IMR-90 (cell line): ENCODE measurements around the gene ASXL2. TPM values are rescaled to one million over a fixed set of nuclear protein-coding genes. Genes with fewer than 3 reads are reported as not detected.

Source experiments
- ATAC-seq: fragments of 200-7000 bp; cut with Tn5 transposase; 2 replicates; pipeline ENCODE4 v1.9.1; 2020; ENCODE audit warnings: low read depth, mild to moderate bottlenecking, moderate library complexity
- BruUV-seq: library from RNA; stranded (reverse); fragments of 400-500 nt; replicated peaks from 2 replicates; lab custom pipeline; 2021; lab: Mats Ljungman, UMichigan
- CTCF ChIA-PET: fragments of 300-600 bp; formaldehyde crosslinking; extraction: SDS; loops from one replicate; lab custom pipeline; 2021; ENCODE audit warnings: antibody characterized with exemption; lab: Yijun Ruan, JAX
- POLR2A ChIA-PET: fragments of 300-600 bp; sonication (Branson Sonifier 250); formaldehyde crosslinking; loops from one replicate; lab custom pipeline; 2022; ENCODE audit warnings: antibody characterized with exemption; ENCODE audit not compliant: unreplicated experiment; lab: Charles Lee
- DNase-seq: peaks from one replicate; pipeline ENCODE4 v3.0.0; 2013
- H2AFZ ChIP-seq: replicated peaks from 2 replicates; pipeline ENCODE3; 2013; ENCODE audit warnings: low read length, mild to moderate bottlenecking; ENCODE audit not compliant: poor library complexity
- H2AK5ac ChIP-seq: 2 replicates; pipeline ENCODE4 v1.6.1; 2013; ENCODE audit warnings: low read depth, low read length, inconsistent platforms
- H2AK9ac ChIP-seq: replicated peaks from 2 replicates; pipeline ENCODE3; 2013; ENCODE audit warnings: mild to moderate bottlenecking, low read depth, low read length, moderate library complexity; ENCODE audit not compliant: poor library complexity
- H2BK120ac ChIP-seq: 2 replicates; pipeline ENCODE4 v1.6.1; 2013; ENCODE audit warnings: low read depth, low read length, inconsistent platforms
- H2BK15ac ChIP-seq: 3 replicates; pipeline ENCODE4 v1.6.1; 2013; ENCODE audit warnings: low read depth, low read length, inconsistent platforms
- H2BK20ac ChIP-seq: 2 replicates; pipeline ENCODE4 v1.6.1; 2013; ENCODE audit warnings: low read depth, mild to moderate bottlenecking, inconsistent platforms, low read length, moderate library complexity
- H2BK5ac ChIP-seq: 2 replicates; pipeline ENCODE4 v1.6.1; 2013; ENCODE audit warnings: mild to moderate bottlenecking, low read depth, low read length, inconsistent platforms; ENCODE audit not compliant: poor library complexity, severe bottlenecking
- H3K14ac ChIP-seq: replicated peaks from 2 replicates; pipeline ENCODE4 v1.6.1; 2013; ENCODE audit warnings: low read depth, low read length, inconsistent platforms
- H3K18ac ChIP-seq: 2 replicates; pipeline ENCODE4 v1.6.1; 2013; ENCODE audit warnings: low read depth, low read length, control low read depth
- H3K23ac ChIP-seq: 2 replicates; pipeline ENCODE4 v1.6.1; 2013; ENCODE audit warnings: low read depth, low read length, inconsistent platforms
- H3K27ac ChIP-seq: 2 replicates; pipeline ENCODE4 v1.5.1; 2013; ENCODE audit warnings: mild to moderate bottlenecking, control low read depth, low read length; ENCODE audit not compliant: insufficient read depth
- H3K27me3 ChIP-seq: 2 replicates; pipeline ENCODE4 v1.6.1; 2013; ENCODE audit warnings: low read length; ENCODE audit not compliant: control insufficient read depth, insufficient read depth
- H3K36me3 ChIP-seq: 2 replicates; pipeline ENCODE4 v1.6.1; 2013; ENCODE audit warnings: low read length, mixed read lengths; ENCODE audit not compliant: control insufficient read depth, insufficient read depth
- H3K4ac ChIP-seq: 2 replicates; pipeline ENCODE4 v1.6.1; 2013; ENCODE audit warnings: low read depth, low read length, inconsistent platforms
- H3K4me1 ChIP-seq: 2 replicates; pipeline ENCODE4 v1.6.1; 2013; ENCODE audit warnings: low read length, mixed read lengths; ENCODE audit not compliant: control insufficient read depth, insufficient read depth
- H3K4me2 ChIP-seq: 2 replicates; pipeline ENCODE4 v1.6.1; 2013; ENCODE audit warnings: low read depth, mild to moderate bottlenecking, control low read depth, low read length, moderate library complexity
- H3K4me3 ChIP-seq: 2 replicates; pipeline ENCODE4 v1.5.1; 2013; ENCODE audit warnings: low read depth, mild to moderate bottlenecking, control low read depth, low read length, moderate library complexity; ENCODE audit not compliant: insufficient read depth
- H3K56ac ChIP-seq: 2 replicates; pipeline ENCODE4 v1.6.1; 2013; ENCODE audit warnings: low read length, inconsistent platforms; ENCODE audit not compliant: insufficient read depth; ENCODE audit errors: extremely low read depth
- H3K79me1 ChIP-seq, 2 experiments: 2 replicates each; pipeline ENCODE4 v1.6.1; 2013; ENCODE audit warnings: low read length in 2 of 2, inconsistent platforms in 1 of 2, low read depth in 1 of 2
- H3K9ac ChIP-seq: 2 replicates; pipeline ENCODE4 v1.6.1; 2013; ENCODE audit warnings: low read depth, low read length, control low read depth
- H3K9me1 ChIP-seq: 2 replicates; pipeline ENCODE4 v1.6.1; 2013; ENCODE audit warnings: low read length, inconsistent platforms; ENCODE audit not compliant: insufficient read depth
- H3K9me3 ChIP-seq: 2 replicates; pipeline ENCODE4 v1.6.1; 2013; ENCODE audit warnings: low read length; ENCODE audit not compliant: control insufficient read depth, insufficient read depth
- H4K20me1 ChIP-seq: 2 replicates; pipeline ENCODE4 v1.6.1; 2013; ENCODE audit warnings: low read length, inconsistent platforms; ENCODE audit not compliant: insufficient read depth
- H4K5ac ChIP-seq: 2 replicates; pipeline ENCODE4 v1.6.1; 2013; ENCODE audit warnings: mild to moderate bottlenecking, low read depth, low read length, control low read depth
- H4K8ac ChIP-seq, 2 experiments: 2 replicates each; pipeline ENCODE4 v1.6.1; 2013; ENCODE audit warnings: low read depth in 2 of 2, low read length in 2 of 2, control low read depth in 1 of 2, inconsistent platforms in 1 of 2
- H4K91ac ChIP-seq: 2 replicates; pipeline ENCODE4 v1.6.1; 2013; ENCODE audit warnings: low read depth, low read length, inconsistent platforms; ENCODE audit not compliant: insufficient read depth
- BHLHE40 ChIP-seq: fragments of 150-350 bp; IDR thresholded peaks from 2 replicates; pipeline ENCODE4 v1.6.1; 2016; ENCODE audit warnings: mild to moderate bottlenecking, low read depth, low read length
- CHD1 ChIP-seq: IDR thresholded peaks from 2 replicates; pipeline ENCODE4 v1.6.1; 2012; ENCODE audit warnings: low read depth, low read length, improper control_type of control experiment
- NFE2L2 ChIP-seq: fragments of 150-350 bp; IDR thresholded peaks from 2 replicates; pipeline ENCODE4 v1.6.1; 2016; ENCODE audit warnings: low read depth, mild to moderate bottlenecking, low read length
- RAD21 ChIP-seq: IDR thresholded peaks from 2 replicates; pipeline ENCODE4 v1.6.1; 2012; ENCODE audit warnings: low read length, improper control_type of control experiment
- RCOR1 ChIP-seq: IDR thresholded peaks from 2 replicates; pipeline ENCODE4 v1.6.1; 2012; ENCODE audit warnings: mild to moderate bottlenecking, low read length, improper control_type of control experiment; ENCODE audit not compliant: insufficient replicate concordance
- WGBS, 2 experiments: methylation state at CpG; one replicate each; pipeline versions ENCODE4 v1.1.5 to v1.1.7; 2013; ENCODE audit warnings: missing lambda C conversion rate in 2 of 2; ENCODE audit not compliant: insufficient read length in 1 of 2; ENCODE audit errors: extremely low coverage in 2 of 2; 5-methylcytosine and 5-hydroxymethylcytosine counted together
- dilution Hi-C: fragments of 300-500 bp; cut with HindIII; formaldehyde crosslinking; loops from one replicate; pipeline ENCODE4 v1.14.3; 2018; ENCODE audit warnings: low sequenced_read_pairs; ENCODE audit not compliant: unreplicated experiment
- in situ Hi-C: fragments of 300-500 bp; cut with MboI; formaldehyde crosslinking; loops from 3 replicates; pipeline ENCODE4 v1.14.3; 2019; ENCODE audit warnings: low sequenced_read_pairs, inconsistent platforms, mixed read lengths
- intact Hi-C: fragments of 100-400 bp; cut with micrococcal nuclease; formaldehyde crosslinking; loops from 2 replicates; pipeline ENCODE4 v1.10.0; 2022
- polyA plus RNA-seq, 3 experiments: library from polyadenylated mRNA; depleted of rRNA; stranded (reverse); fragments of >200 nt; gene quantifications; 2 replicates each; pipeline ENCODE4 v1.2.3, GENCODE V29; 2012; ENCODE audit warnings: low replicate concordance in 1 of 3
- total RNA-seq: library from RNA; depleted of rRNA; stranded (reverse); fragments of >200 nt; gene quantifications from 2 replicates; pipeline ENCODE4 v1.2.3, GENCODE V29; 2012
- TF ChIP-seq, protein P1 (sequence below): fragments of 150-350 bp; IDR thresholded peaks from 2 replicates; pipeline ENCODE4 v1.6.1; 2017; ENCODE audit warnings: mild to moderate bottlenecking, antibody characterized with exemption, low read length, low read depth

The ASXL2 gene
- total and polyA plus RNA-seq, 2 of the 4 experiments (the other 2 are of a cell fraction): 5.3 to 8.1 TPM

DNA sequence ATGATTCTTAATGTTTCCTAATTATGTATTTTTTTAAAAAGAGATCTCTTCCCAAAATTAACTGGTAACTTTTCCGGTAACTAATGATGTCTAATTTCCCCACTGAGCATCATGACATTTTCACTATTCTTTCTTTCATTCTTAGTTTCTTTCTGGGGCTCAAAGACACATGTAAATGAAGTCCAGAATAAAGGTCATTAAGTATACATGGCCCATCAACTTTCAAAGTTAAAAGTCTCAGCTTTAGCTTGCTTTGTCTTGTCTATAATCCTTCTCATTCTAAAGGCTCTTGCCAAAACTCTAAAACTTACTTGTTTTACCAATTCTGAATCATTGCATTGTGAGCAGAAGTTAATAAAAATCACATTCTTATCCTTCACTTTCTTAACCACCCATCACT lies 53.6 kb downstream of the ASXL2 start:
- Histone ChIP-seq H3K9ac (no peak overlapping the region), H3K9me1 (0 out of 2 replicates have a peak, but pooled peaks cover 2% of the 10 kb centered on the region), H3K36me3 (no peaks in the 10 kb centered on the region), H4K5ac (no peak overlapping the region), H3K4me3 (no peak overlapping the region), H2BK5ac (no peak overlapping the region), H3K4me1 (peaks cover 3% of the 10 kb centered on the region), H4K91ac (no peak overlapping the region), H4K20me1 (peaks cover 12% of the 10 kb centered on the region; the same call in 1 of the 2 replicates), H3K27ac (no peak overlapping the region), H2BK20ac (no peak overlapping the region), H2AK5ac (no peak overlapping the region), H3K27me3 (no peaks in the 10 kb centered on the region), H2BK120ac (no peak overlapping the region), H3K9me3 (no peaks in the 10 kb centered on the region), H2AFZ (no peak overlapping the region), H3K4ac (no peak overlapping the region), H2AK9ac (no peak overlapping the region), H3K18ac (no peak overlapping the region), H2BK15ac (no peak overlapping the region), H3K4me2 (no peak overlapping the region), H4K8ac (no peak overlapping the region), H3K14ac (no peak overlapping the region), H3K56ac (no peak overlapping the region), H3K79me1 (peaks cover 25 to 38% of the 10 kb centered on the region in 2 experiments), H3K23ac (no peak overlapping the region)
- ChIA-PET POLR2A (no interaction called here), CTCF (interaction anchor here (0.6 kb wide), 1 partner anchor 1345 kb away, joined by 4 read pairs; no protein-coding TSS in a partner anchor)
- TF ChIP-seq RCOR1: no peak
- TF ChIP-seq BHLHE40: no peak
- no peak for TF ChIP-seq NFE2L2
- TF ChIP-seq RAD21: no peak
- TF ChIP-seq, protein P1, sequence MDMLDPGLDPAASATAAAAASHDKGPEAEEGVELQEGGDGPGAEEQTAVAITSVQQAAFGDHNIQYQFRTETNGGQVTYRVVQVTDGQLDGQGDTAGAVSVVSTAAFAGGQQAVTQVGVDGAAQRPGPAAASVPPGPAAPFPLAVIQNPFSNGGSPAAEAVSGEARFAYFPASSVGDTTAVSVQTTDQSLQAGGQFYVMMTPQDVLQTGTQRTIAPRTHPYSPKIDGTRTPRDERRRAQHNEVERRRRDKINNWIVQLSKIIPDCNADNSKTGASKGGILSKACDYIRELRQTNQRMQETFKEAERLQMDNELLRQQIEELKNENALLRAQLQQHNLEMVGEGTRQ: no peak
- no peak for TF ChIP-seq CHD1
- no TSS peak for BruUV-seq
- dilution Hi-C loops: no loop called here
- in situ Hi-C loops: no loop called here
- no CpG with 5 or more reads among the region's 1 CpG for WGBS, 2 experiments
- no peak for DNase-seq
- no peak for ATAC-seq
- intact Hi-C loops: no loop called here
